ENCODE data around the gene VWA8.

- TF ChIP-seq CTCF (conservative IDR thresholded peaks at IDR 0.05) (no peak), ZFX (IDR thresholded peaks at IDR 0.05) (no peak)
Observed at GRCh38 chr13:41813426-41813825, 147.5 kb downstream of the VWA8 start.

All from C4-2B (cell line).